Smooth muscle cell (in vitro differentiated cells): ENCODE data around the gene SYNE3. TPM values are rescaled to one million over a fixed set of nuclear protein-coding genes. Genes with fewer than 3 reads are reported as not detected.

ENCODE experiments used
- DNase-seq: peaks from one replicate; lab custom pipeline; 2025; ENCODE audit not compliant: unreplicated experiment; lab: John Stamatoyannopoulos, UW
- H2AFZ ChIP-seq: fragments of 200-600 bp; sonication (generic); 2 replicates; pipeline ENCODE4 v1.6.0; 2016; ENCODE audit warnings: antibody characterized with exemption, low read depth, mild to moderate bottlenecking
- H3F3A ChIP-seq: fragments of 200-600 bp; sonication (generic); 2 replicates; pipeline ENCODE4 v1.6.0; 2017; ENCODE audit warnings: antibody characterized with exemption, low read depth
- H3K27ac ChIP-seq: fragments of 200-600 bp; sonication (generic); 2 replicates; pipeline ENCODE4 v1.5.1; 2016; ENCODE audit warnings: low read depth, mild to moderate bottlenecking
- H3K27me3 ChIP-seq: fragments of 200-600 bp; sonication (generic); 2 replicates; pipeline ENCODE4 v1.6.1; 2016; ENCODE audit warnings: low read depth, mild to moderate bottlenecking
- H3K36me3 ChIP-seq: fragments of 200-600 bp; sonication (generic); 2 replicates; pipeline ENCODE4 v1.5.1; 2016; ENCODE audit warnings: low read depth
- H3K4me1 ChIP-seq: fragments of 200-600 bp; sonication (generic); 2 replicates; pipeline ENCODE4 v1.5.1; 2016; ENCODE audit warnings: low read depth
- H3K4me2 ChIP-seq: fragments of 200-600 bp; sonication (generic); 2 replicates; pipeline ENCODE4 v1.6.0; 2016; ENCODE audit warnings: mild to moderate bottlenecking
- H3K4me3 ChIP-seq: fragments of 200-600 bp; sonication (generic); 2 replicates; pipeline ENCODE4 v1.5.1; 2016; ENCODE audit warnings: mild to moderate bottlenecking
- H3K79me2 ChIP-seq: fragments of 200-600 bp; sonication (generic); 2 replicates; pipeline ENCODE4 v1.6.0; 2016; ENCODE audit warnings: low read depth, mild to moderate bottlenecking
- H3K9ac ChIP-seq: fragments of 200-600 bp; sonication (generic); 2 replicates; pipeline ENCODE4 v1.6.0; 2016; ENCODE audit warnings: low read depth
- H3K9me3 ChIP-seq: fragments of 200-600 bp; sonication (generic); replicated peaks from 2 replicates; pipeline ENCODE4 v1.5.1; 2016; ENCODE audit warnings: low read depth
- H4K20me1 ChIP-seq: fragments of 200-600 bp; sonication (generic); 2 replicates; pipeline ENCODE4 v1.6.0; 2016; ENCODE audit warnings: low read depth
- WGBS: methylation state at CpG from one replicate; pipeline ENCODE4 v1.1.7; 2016; ENCODE audit warnings: low lambda C conversion rate; 5-methylcytosine and 5-hydroxymethylcytosine counted together
- polyA plus RNA-seq: library from polyadenylated mRNA; unstranded; fragments of >200 nt; fragmentation: Nextera tagmentation; extraction: Ambion mirVana; gene quantifications from 2 replicates; pipeline ENCODE4 v1.2.1, GENCODE V29; 2016
- total RNA-seq: library from RNA; depleted of rRNA; stranded (reverse); fragments of >200 nt; gene quantifications from 2 replicates; pipeline ENCODE4 v1.2.3, GENCODE V29; 2014
- TF ChIP-seq, protein P1 (sequence below): fragments of 200-600 bp; sonication (generic); IDR thresholded peaks from 2 replicates; pipeline ENCODE4 v1.5.1; 2017; ENCODE audit warnings: borderline replicate concordance, mild to moderate bottlenecking, antibody characterized with exemption; ENCODE audit not compliant: insufficient read depth, poor library complexity, severe bottlenecking

Gene SYNE3
- total and polyA plus RNA-seq, 2 experiments from 2014 or later, result 4.0 to 4.1 TPM

DNA sequence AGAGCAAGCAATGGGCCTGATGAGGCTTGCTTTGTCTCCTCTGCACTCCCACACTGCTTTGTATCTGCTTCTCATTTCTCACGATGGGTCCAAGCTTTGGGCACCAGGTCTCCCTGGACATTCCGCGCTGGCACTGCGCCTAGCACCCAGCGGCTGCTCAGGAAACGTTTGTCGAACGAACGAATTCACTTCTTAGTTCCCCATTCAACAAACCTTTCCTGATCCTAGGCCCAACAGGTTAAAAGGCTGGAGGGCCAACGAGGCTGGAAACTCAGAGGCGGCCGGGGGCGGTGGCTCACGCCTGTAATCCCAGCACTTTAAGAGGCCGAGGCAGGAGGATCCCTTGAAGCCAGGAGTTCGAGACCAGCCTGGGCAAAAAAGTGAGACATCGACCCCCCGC, 17.4 kb upstream of the SYNE3 start:
- Histone ChIP-seq H2AFZ (peak overlapping the region; percentile 42), H3K27ac (peak overlapping the region; percentile 98), H3K4me3 (peak overlapping the region; percentile 80), H3F3A (peaks cover 22% of the 10 kb centered on the region), H3K27me3 (no peaks in the 10 kb centered on the region), H3K4me2 (peak overlapping the region; percentile 89), H3K79me2 (peaks cover 84% of the 10 kb centered on the region), H4K20me1 (peaks cover 42% of the 10 kb centered on the region), H3K36me3 (no peaks in the 10 kb centered on the region), H3K9ac (peak overlapping the region; percentile 97), H3K4me1 (peaks cover 47% of the 10 kb centered on the region), H3K9me3 (no peaks in the 10 kb centered on the region)
- WGBS, result 2% methylated on average over 18 of the region's 18 CpGs
- TF ChIP-seq, protein P1, sequence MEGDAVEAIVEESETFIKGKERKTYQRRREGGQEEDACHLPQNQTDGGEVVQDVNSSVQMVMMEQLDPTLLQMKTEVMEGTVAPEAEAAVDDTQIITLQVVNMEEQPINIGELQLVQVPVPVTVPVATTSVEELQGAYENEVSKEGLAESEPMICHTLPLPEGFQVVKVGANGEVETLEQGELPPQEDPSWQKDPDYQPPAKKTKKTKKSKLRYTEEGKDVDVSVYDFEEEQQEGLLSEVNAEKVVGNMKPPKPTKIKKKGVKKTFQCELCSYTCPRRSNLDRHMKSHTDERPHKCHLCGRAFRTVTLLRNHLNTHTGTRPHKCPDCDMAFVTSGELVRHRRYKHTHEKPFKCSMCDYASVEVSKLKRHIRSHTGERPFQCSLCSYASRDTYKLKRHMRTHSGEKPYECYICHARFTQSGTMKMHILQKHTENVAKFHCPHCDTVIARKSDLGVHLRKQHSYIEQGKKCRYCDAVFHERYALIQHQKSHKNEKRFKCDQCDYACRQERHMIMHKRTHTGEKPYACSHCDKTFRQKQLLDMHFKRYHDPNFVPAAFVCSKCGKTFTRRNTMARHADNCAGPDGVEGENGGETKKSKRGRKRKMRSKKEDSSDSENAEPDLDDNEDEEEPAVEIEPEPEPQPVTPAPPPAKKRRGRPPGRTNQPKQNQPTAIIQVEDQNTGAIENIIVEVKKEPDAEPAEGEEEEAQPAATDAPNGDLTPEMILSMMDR, result no peak
- no peak for DNase-seq

DNA sequence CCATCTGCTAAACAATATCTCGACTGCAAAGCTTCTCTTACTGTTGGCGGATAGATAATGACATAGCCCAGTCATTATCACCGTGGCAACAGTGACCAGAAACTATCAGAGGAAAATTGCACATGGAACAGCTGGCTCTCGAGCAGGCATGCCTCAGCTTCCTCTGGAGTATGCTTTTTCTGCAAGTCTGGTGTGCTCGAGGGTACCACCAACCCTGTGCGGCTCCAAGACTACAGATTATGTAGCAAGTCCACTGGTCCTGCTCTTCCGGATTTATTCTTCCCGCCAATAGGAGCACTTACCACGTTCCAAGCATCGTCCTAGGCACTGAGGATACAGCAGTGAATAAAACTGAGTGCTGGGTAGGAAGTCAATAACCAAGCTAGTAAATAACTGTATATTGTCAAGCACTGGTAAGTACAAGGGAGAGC, 17.0 kb upstream of the SYNE3 start:
- Histone ChIP-seq H3K4me1 (peaks cover 47% of the 10 kb centered on the region), H3F3A (peaks cover 22% of the 10 kb centered on the region), H3K9me3 (no peaks in the 10 kb centered on the region), H3K9ac (peak overlapping the region; percentile 97), H3K79me2 (peaks cover 84% of the 10 kb centered on the region), H3K4me3 (peak overlapping the region; percentile 80), H4K20me1 (peaks cover 42% of the 10 kb centered on the region), H2AFZ (no peak overlapping the region), H3K27ac (peak overlapping the region; percentile 98), H3K4me2 (peak overlapping the region; percentile 89), H3K36me3 (no peaks in the 10 kb centered on the region), H3K27me3 (no peaks in the 10 kb centered on the region)
- DNase-seq, result no peak
- TF ChIP-seq, protein P1, result no peak
- WGBS, result 5% methylated on average over 10 of the region's 10 CpGs

DNA sequence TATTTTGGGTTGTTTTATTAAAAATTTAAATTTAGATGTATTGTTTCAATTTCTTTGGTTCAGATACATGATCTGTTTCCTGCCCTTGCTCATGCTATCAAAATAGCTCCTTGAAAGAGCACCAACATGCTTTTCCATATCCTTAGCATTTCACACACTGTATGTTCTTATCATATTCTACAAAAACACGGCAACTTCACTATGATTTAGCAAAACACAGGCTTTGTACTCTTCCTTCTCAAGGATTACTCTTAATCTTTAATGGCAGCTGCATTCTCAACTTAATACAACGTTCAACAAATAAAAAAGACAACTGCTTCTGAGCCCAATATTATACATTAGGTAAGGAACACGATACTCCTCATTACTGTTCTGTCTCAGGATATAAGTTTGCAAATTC, 15.5 kb upstream of the SYNE3 start:
- H3K36me3 ChIP-seq, result no peaks in the 10 kb centered on the region
- H3K9ac ChIP-seq, result peak overlapping the region; percentile 45
- H3K27me3 ChIP-seq, result no peaks in the 10 kb centered on the region
- no peaks in the 10 kb centered on the region for H3K9me3 ChIP-seq
- TF ChIP-seq, protein P1, result no peak
- WGBS, result 42% methylated on average over 3 of the region's 3 CpGs
- no peak for DNase-seq
- H4K20me1 ChIP-seq, result peaks cover 28% of the 10 kb centered on the region
- peak overlapping the region; percentile 89 for H3K4me2 ChIP-seq
- H3K4me3 ChIP-seq, result peak overlapping the region; percentile 80
- peak overlapping the region; percentile 98 for H3K27ac ChIP-seq
- peaks cover 74% of the 10 kb centered on the region for H3K79me2 ChIP-seq
- H3F3A ChIP-seq, result peaks cover 22% of the 10 kb centered on the region
- H3K4me1 ChIP-seq, result peaks cover 40% of the 10 kb centered on the region
- H2AFZ ChIP-seq, result no peak overlapping the region

DNA sequence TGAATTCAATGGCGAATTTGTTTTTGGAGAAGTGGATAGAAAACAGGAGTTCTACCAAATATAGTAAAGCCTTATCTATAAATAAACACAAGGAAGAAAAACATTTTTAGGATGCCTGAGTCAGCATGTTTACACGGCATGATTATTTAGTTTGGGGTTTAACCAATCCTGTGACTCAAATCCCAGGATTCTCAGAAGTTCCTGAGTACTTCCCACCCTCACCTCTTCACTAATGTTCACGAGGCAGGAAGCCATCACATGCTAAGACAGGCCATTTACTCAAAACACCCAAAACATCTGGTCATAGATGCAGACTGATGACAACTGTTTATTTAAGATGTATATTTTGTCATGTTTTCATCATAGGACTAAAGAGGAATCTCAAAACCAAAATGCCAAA, 15.0 kb upstream of the SYNE3 start:
- H3K4me3 ChIP-seq, result no peak overlapping the region
- WGBS, result 11% methylated on average over 3 of the region's 3 CpGs
- H3K79me2 ChIP-seq, result peaks cover 69% of the 10 kb centered on the region
- no peaks in the 10 kb centered on the region for H3K27me3 ChIP-seq
- H3K4me1 ChIP-seq, result peaks cover 35% of the 10 kb centered on the region
- H3K36me3 ChIP-seq, result no peaks in the 10 kb centered on the region
- H3K27ac ChIP-seq, result peak overlapping the region; percentile 98
- H3K9ac ChIP-seq, result peak overlapping the region; percentile 45
- TF ChIP-seq, protein P1, result no peak
- peaks cover 22% of the 10 kb centered on the region for H3F3A ChIP-seq
- H3K4me2 ChIP-seq, result peak overlapping the region; percentile 89
- H3K9me3 ChIP-seq, result no peaks in the 10 kb centered on the region
- H2AFZ ChIP-seq, result no peak overlapping the region
- no peak for DNase-seq
- peaks cover 23% of the 10 kb centered on the region for H4K20me1 ChIP-seq
